HG02759 (cell line): ENCODE data around the gene HTR2B.
"Not testable (repeated sequence)": the region's sequence is repeated elsewhere in the genome, so short reads cannot be mapped to it uniquely, and the experiment has no call there.

Experiments
- ATAC-seq: cut with Tn5 transposase; IDR thresholded peaks from one replicate; pipeline ENCODE4 v1.9.1; 2021; ENCODE audit warnings: mild to moderate bottlenecking, moderate library complexity; ENCODE audit not compliant: unreplicated experiment

Gene HTR2B

GRCh38 chr2:231099918-231100317, 24.9 kb downstream of the HTR2B start:
- ATAC-seq = no peak

GRCh38 chr2:231094736-231095346, 30.0 kb downstream of the HTR2B start:
- ATAC-seq = no peak

GRCh38 chr2:231093933-231094332, 30.9 kb downstream of the HTR2B start:
- no peak for ATAC-seq

DNA sequence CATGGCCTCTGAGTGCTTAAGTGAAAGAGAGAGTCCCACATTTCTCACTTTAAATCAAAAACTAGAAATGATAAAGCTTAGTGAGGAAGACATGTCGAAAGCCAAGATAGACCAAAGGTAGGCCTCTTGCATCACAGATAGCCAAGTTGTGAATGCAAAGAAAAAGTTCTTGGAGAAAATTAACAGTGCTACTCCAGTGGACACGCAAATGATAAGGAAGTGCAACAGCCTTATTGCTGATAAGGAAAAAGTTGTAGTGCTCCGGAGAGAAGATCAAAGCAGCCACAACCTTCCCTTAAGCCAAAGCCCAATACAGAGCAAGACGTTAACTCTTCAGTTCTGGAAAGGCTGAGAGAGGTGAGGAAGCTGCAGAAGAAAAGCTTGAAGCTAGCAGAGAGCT, 36.1 kb downstream of the HTR2B start:
- ATAC-seq = no peak

- ATAC-seq = no peak
These were observed 40.3 kb downstream of the HTR2B start for GRCh38 chr2:231084565-231084964.

DNA sequence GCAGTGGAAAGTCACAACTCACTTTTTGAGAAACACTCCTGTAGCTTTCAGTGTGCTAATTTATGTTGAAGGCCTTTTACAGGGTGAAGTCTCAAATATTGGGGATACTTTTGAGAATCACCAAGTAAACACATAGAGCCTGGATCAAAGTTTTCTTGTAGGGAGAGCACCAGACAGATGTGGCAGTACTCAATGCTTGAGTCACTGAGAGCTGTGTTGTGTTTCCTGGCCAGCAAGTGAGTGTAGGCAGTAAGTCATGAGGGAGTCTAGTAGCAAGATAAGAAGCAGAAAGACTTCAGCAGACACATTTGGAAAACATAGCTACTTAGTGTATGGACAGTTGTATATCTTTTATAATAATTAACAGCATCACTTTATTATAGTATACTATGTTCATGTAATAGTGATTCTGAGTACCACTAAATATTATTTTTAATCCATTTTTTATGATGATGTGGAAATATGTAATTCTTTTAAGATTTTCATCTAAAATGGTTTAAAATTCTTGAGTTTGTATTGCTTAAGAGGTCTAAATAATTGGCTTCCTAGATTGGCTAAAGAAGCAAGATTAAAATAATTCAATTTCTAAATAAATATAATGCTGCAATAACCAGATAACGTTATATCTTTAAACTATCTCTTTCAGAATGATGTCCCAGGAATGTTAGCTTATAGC, 55.3 kb downstream of the HTR2B start:
- ATAC-seq = no peak

GRCh38 chr2:231068525-231069222, 56.2 kb downstream of the HTR2B start:
- ATAC-seq = no peak

- ATAC-seq = not testable (repeated sequence)
These were observed 57.3 kb downstream of the HTR2B start for GRCh38 chr2:231067531-231067930.

- ATAC-seq = no peak
These were observed 58.9 kb downstream of the HTR2B start for GRCh38 chr2:231065966-231066365.

DNA sequence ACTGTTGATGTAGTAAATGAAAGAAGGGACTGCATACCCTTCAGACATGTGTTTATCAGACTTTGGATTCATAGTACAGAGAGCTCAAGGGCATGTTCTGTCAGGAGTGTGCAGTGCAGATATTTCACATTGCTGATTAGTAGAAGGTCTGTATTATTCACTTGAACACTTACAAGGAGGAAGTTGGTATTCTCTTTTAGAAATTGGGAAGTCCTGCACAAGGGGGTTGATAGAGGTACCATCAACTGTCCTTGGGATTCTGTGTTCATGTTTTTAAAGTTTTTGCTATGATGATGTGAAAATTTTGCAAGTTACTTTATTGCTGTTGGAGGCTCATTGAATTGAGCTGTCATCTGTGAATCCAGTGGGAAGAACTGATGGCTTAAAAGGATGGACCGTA, 61.5 kb downstream of the HTR2B start:
- no peak for ATAC-seq

GRCh38 chr2:231062776-231063175, 62.1 kb downstream of the HTR2B start:
- ATAC-seq = no peak

- ATAC-seq = no peak
These were observed 65.1 kb downstream of the HTR2B start for GRCh38 chr2:231059756-231060155.

DNA sequence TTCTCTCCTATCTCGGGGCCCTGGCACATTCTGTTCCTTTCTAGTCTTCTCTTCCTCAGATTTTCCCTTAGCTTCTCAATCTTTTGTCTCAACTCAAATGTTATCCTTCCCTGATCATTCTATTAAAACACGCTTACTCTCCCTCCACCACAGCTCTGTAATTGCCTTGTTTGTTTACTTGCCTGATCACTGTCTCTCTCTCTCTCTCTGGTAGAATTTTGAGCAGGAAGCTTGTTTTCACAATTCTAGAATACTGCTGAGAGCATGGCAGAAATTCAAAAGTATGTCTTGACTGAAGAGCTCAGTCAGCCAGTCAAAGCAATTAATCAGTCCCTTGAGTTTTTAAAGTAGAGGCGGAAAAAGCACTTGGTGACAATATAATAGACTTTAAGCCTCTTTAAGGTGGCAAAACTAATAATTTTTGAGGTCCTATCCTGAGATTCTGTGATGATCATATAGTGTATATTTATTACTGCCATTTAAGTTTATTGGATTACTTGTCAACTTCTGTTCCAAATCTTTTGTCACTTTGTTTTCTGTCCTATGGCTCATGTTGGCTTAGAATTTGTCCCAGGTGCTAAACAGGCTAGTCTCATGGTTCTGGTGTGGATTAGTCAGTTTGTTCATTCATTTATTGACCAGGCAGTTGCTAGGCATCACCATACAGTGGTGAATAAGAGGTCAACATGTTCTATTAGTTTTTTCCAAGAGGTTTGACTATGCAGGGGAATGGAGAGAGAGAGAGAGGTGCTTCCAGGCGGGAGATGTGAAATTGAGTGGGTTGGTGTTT, 65.9 kb downstream of the HTR2B start:
- ATAC-seq = no peak
